Osteocyte (in vitro differentiated cells): ENCODE results near the gene TNPO2. TPM values are rescaled to one million over a fixed set of nuclear protein-coding genes. Genes with fewer than 3 reads are reported as not detected.

Experiments used
- DNase-seq: peaks from one replicate; pipeline ENCODE4 v3.0.0; 2021; ENCODE audit warnings: mixed read lengths; ENCODE audit not compliant: unreplicated experiment; ENCODE audit errors: extremely low spot score
- H3K27ac Mint-ChIP-seq: one replicate; pipeline ENCODE4 v1.8.0; 2021; ENCODE audit warnings: mild to moderate bottlenecking, mixed read lengths; ENCODE audit not compliant: unreplicated experiment
- H3K27me3 Mint-ChIP-seq: one replicate; pipeline ENCODE4 v1.8.0; 2021; ENCODE audit warnings: mixed read lengths; ENCODE audit not compliant: unreplicated experiment
- H3K36me3 Mint-ChIP-seq: one replicate; pipeline ENCODE4 v1.8.0; 2021; ENCODE audit warnings: mixed read lengths; ENCODE audit not compliant: unreplicated experiment
- H3K4me1 Mint-ChIP-seq: one replicate; pipeline ENCODE4 v1.8.0; 2021; ENCODE audit warnings: mixed read lengths; ENCODE audit not compliant: unreplicated experiment
- H3K4me3 Mint-ChIP-seq: one replicate; pipeline ENCODE4 v1.8.0; 2021; ENCODE audit warnings: mild to moderate bottlenecking, moderate library complexity, mixed read lengths; ENCODE audit not compliant: unreplicated experiment
- H3K9me3 Mint-ChIP-seq: one replicate; pipeline ENCODE4 v1.8.0; 2021; ENCODE audit warnings: mixed read lengths; ENCODE audit not compliant: unreplicated experiment
- total RNA-seq: library from RNA; stranded (reverse); gene quantifications from 2 replicates; pipeline ENCODE4 v1.2.1, GENCODE V29; 2021
- TF ChIP-seq, protein P1 (sequence below): fragments of 200-600 bp; sonication (generic); IDR thresholded peaks from 2 replicates; pipeline ENCODE4 v1.5.0; 2021; ENCODE audit warnings: antibody characterized with exemption, mild to moderate bottlenecking, moderate library complexity

The TNPO2 gene
- total RNA-seq, 1 donor from 2014 or later: 93.3 TPM

- Mint-ChIP-seq H3K4me3 (no peak overlapping the region), H3K9me3 (no peaks in the 10 kb centered on the region), H3K27me3 (no peaks in the 10 kb centered on the region), H3K36me3 (peaks cover 31% of the 10 kb centered on the region), H3K4me1 (no peaks in the 10 kb centered on the region), H3K27ac (no peak overlapping the region)
- TF ChIP-seq, protein P1, sequence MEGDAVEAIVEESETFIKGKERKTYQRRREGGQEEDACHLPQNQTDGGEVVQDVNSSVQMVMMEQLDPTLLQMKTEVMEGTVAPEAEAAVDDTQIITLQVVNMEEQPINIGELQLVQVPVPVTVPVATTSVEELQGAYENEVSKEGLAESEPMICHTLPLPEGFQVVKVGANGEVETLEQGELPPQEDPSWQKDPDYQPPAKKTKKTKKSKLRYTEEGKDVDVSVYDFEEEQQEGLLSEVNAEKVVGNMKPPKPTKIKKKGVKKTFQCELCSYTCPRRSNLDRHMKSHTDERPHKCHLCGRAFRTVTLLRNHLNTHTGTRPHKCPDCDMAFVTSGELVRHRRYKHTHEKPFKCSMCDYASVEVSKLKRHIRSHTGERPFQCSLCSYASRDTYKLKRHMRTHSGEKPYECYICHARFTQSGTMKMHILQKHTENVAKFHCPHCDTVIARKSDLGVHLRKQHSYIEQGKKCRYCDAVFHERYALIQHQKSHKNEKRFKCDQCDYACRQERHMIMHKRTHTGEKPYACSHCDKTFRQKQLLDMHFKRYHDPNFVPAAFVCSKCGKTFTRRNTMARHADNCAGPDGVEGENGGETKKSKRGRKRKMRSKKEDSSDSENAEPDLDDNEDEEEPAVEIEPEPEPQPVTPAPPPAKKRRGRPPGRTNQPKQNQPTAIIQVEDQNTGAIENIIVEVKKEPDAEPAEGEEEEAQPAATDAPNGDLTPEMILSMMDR: no peak
- no peak for DNase-seq
Observed at GRCh38 chr19:12708641-12709040, 15.1 kb downstream of the TNPO2 start.

- no peak for DNase-seq
- Mint-ChIP-seq H3K4me1 (no peaks in the 10 kb centered on the region), H3K27ac (no peak overlapping the region), H3K9me3 (no peaks in the 10 kb centered on the region), H3K27me3 (no peaks in the 10 kb centered on the region), H3K4me3 (no peak overlapping the region), H3K36me3 (peaks cover 39% of the 10 kb centered on the region)
- TF ChIP-seq, protein P1: no peak
Observed at GRCh38 chr19:12706332-12706718, 17.4 kb downstream of the TNPO2 start.

- DNase-seq: no peak
- Mint-ChIP-seq H3K27me3 (no peaks in the 10 kb centered on the region), H3K27ac (no peak overlapping the region), H3K4me1 (no peaks in the 10 kb centered on the region), H3K4me3 (no peak overlapping the region), H3K36me3 (peaks cover 35% of the 10 kb centered on the region), H3K9me3 (no peaks in the 10 kb centered on the region)
- TF ChIP-seq, protein P1: no peak
Observed at GRCh38 chr19:12705654-12706331, 17.9 kb downstream of the TNPO2 start.

- Mint-ChIP-seq H3K4me3 (no peak overlapping the region), H3K27me3 (no peaks in the 10 kb centered on the region), H3K9me3 (no peaks in the 10 kb centered on the region), H3K4me1 (no peaks in the 10 kb centered on the region), H3K27ac (no peak overlapping the region), H3K36me3 (peaks cover 30% of the 10 kb centered on the region)
- TF ChIP-seq, protein P1: no peak
- no peak for DNase-seq
Observed at GRCh38 chr19:12705169-12705568, 18.6 kb downstream of the TNPO2 start.

GRCh38 chr19:12703046-12703445 is 20.7 kb downstream of the TNPO2 start:
- Mint-ChIP-seq H3K9me3 (no peaks in the 10 kb centered on the region), H3K27ac (no peak overlapping the region), H3K36me3 (peaks cover 38% of the 10 kb centered on the region), H3K4me1 (no peaks in the 10 kb centered on the region), H3K27me3 (no peaks in the 10 kb centered on the region), H3K4me3 (no peak overlapping the region)
- TF ChIP-seq, protein P1: no peak
- no peak for DNase-seq
